HG03066 (cell line): Measurements from ENCODE around the gene MAML3.

ENCODE experiments used
- ATAC-seq: cut with Tn5 transposase; IDR thresholded peaks from one replicate; pipeline ENCODE4 v1.9.1; 2021; ENCODE audit warnings: low read depth; ENCODE audit not compliant: unreplicated experiment

The MAML3 gene

DNA sequence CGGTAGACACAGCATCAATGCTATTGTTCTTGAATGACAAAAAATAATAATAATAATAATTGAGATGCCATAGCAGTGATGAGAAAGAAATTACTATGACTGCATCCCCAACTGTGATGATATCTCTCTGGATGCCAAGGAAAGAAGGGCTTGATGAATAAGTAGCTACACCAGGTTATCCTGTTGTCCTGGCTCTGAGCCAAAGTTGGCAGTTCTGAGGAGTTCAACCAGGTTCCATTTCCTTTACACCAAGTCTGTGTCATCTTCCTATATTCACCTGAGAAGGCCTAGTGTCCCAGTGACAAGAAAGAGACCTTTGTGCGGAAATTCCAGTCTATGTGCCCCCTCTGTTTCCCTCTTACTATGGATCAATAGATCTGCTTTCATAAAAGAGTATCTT is 3.4 kb upstream of the MAML3 start:
- ATAC-seq: no peak

DNA sequence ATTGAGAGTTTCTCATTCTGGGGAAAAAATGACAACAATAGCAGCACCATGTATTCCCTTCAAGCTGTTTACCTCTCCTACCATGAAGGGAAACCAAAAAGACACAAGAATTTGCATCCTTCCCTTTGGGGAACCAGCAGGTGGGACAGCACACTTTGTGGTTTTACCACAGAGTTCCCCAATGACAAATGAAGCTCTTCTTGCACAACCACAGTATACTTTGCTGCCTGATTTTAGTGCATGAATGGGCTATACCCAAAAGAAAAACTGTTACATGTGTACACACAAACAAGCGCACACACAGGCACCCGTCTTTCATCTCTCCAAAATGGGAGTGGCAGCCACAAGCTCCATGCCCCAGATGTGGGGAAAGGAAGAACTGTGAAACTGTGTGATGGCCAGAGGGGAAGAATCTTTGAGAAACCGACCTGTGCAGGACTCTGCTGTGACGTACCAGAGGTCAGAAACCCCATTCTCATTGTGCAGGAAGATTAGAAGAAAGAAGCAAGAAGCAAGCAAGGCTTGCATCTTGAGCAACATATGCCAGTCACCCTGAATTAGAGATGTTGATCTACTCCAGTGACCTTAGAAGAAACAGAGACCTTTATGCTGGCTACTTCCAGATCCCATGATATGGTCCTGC is 2.7 kb upstream of the MAML3 start:
- peak; percentile 46 for ATAC-seq

DNA sequence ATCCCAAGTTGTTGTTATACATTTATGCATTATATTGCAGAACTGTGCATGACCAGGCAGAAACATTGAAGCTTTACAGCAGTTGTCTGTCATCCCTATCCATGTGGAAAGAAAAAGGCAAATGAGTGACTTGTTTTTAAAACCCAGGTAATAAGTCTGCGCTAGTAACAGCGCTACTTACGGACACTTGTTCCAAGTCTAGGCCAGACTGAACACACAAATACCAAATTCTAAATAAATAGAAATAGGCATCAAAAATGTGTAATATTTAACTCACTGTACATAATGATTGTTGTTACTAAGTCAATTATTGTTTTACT is 548 bp upstream of the MAML3 start:
- no peak for ATAC-seq

DNA sequence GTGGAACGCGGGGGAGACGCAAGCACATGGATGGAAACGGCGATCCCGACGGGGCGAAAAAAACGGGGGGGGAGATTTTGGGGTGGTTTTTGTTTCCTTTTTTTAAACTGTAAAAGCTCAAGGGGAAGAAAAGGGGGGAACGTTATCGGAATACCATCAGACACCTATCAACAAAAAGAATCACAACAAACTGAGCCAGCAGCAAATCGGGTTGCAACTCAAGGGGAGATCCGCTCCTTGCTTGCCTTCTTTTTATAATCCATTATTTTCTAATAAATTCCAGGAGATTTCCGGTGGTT is 616 bp downstream of the MAML3 start:
- ATAC-seq: no peak

DNA sequence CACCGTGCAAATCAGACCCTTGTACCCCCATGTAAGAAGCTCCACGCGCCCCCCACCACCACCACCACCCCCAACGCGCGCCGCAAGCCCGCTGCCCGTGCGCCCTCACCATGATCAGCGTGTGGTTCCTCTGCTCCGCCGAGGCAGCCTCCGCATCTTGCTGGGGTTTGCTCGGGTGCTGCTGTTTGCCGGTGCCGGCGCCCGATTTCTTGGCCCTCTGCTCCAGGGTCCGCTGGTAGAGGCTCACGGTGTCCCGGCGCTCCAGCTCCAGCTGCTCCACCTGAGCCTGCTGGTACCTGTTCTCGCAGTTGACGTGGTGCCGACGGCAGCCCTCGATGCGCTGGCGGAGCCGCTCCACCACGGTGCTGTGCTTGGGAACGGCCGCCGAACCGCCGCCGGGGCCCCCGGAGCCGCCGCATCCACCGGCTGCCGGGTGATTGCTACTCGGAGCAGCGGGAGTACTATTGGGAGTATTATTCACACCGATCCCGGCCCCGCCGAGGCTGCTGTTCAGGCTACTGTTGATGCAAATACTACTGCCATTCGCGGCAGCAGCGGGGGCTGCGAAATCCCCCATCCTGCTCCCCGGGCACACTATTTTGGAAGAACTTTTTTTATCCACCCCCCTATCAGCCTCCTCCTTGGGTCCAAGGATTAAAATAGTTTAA is 1.1 kb downstream of the MAML3 start:
- ATAC-seq: no peak

DNA sequence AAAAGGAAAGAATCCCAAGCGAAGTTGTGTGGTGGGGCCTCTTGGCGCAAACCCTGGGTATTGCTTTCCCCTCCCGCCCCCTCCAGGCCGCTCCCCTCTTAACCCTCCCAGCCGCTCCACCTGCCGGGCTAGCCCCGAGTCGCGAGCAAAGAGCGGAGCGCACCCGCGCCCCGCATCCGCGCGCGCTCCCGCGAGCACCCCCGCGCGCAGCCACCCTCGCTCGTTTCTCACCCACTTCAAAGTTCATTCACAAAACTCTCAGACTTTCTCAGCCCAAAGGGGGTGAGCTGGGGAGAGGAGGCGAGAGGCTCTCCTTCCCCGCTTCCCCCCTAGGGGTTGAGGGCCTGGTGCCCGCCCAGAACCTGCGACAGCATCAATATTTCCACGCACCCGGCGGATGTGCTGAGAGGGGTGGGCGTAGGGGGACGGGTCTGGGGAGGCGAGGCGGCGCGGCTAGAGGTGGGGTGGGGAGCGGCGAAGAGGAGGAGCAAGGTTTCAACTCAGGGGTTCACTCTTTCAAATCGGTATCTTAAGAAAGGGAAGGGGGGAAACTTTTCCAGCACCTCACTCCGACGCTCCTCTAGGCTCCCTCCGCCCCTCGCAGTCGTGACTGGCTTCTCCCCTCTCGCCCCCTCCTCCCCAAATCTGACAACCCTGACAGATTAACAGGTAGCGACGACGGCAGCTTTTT is 1.8 kb downstream of the MAML3 start:
- no peak for ATAC-seq

DNA sequence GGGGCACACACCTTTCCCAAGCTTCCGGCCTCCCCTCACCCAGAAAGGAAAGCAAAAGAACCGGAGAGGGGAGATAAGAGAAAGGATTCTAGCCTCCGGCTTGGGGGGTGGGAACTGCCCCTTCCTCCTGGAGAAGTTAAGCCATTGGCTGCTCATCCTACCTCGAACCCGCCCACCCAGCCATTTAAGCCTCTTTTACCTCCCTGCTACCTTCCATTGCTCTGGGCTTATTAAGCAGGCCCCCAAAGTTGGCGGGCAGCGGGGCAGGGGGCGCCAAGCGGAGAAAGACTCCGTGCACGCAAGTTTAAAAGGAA is 2.3 kb downstream of the MAML3 start:
- no peak for ATAC-seq

DNA sequence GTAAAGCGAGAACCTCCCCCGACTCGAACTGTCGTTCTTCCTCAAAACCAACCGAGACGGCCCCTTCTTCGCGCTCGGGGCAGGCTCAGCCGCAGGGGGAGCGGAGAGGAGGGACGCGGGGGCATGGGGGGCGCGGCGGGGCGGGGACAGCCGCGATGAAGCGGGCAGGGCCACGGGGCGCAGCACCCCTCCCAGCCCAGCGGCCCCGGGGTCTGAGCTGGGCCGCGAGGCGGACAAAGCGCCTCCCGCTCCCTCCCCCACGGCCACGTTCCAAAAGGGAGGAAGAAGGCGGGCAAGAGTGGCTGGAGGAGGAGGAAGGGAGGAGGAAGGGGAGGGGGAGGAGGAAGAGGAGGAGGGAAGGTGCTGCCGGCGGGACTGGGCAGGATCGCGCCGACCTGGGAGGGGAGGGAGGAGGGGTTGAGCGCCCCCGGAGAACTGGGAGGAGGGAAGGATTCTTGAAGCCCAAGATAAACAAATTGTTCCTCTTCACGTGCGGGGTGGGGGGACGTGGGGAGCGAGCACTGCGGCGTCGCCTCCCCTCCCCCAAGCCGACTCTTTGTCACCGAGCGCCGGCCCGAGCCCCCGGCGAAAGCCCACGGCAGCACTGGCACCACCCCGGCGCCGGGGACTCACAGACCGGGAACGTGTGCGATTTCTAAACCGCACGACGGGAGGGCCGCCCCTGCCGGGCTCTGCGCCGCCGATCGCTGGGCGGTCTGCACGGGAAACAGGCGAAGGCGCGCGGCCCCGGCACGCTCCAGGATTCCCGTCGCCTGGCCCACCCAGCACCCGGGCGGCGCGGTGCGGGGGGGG is 2.9 kb downstream of the MAML3 start:
- ATAC-seq: no peak

DNA sequence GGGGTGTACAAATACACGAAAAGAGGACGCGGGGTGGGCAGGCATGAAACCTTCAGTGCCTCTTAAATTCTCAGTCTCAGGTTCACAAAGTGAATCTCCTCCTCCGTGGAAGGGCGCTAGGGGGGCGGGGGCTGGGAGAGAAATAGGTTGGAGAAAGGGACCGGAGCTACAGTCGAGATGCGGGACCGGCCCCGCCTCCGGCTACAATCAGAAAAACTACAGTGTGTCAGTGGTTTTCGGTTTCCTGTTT is 3.4 kb downstream of the MAML3 start:
- ATAC-seq: peak; percentile 43

DNA sequence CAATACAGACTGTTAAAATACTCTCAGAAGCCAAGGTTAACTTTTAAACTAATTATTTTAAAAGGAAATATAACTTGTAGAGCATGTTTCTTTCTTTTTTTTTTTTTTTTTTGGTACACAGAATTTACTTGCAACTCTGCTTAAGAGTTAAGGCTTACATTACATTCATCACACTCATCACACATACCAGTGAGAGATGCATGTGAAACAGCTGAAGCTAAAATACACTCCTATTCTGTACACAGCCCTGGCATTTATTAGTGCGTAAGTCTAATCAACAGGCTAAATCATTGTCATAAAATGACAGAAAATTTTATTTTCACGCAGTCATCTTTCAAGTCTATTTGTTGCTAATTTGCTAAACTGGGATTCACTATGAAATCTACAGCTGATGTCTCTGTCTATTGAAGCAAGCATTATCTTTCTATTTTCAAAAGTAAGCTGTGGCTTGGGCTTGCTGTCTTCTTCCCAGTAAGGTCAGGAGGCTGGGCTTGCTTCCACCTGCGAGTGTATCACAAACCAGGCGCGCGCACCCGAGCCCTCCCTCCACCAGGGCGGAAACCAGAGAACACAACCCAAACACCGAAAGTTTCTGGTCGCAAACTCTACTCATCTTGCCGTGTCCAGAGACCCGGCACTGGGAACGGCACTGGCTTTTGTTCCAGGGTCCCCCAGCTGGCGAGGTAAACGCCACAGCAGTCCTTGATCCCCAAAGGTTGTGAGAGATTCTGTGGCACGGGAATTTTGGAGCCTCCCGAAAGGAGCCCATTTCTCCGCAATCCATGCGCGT is 3.9 kb downstream of the MAML3 start:
- no peak for ATAC-seq

DNA sequence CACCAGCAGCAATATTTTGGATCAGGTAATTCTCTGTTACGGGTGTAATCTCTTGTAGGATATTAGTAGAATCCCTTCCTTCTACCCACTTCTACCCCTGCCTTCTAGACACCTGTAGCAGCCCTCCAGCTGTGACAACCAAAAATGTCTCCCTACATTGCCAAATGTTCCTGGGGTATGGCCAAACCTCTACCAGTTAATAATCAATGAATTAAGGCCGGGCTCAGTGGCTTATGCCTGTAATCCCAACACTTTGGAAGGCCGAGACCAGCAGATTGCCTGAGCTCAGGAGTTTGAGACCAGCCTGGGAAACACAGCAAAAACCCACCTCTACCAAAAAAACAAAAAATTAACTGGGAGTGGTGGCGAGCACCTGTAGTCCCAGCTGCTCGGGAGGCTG is 9.9 kb downstream of the MAML3 start:
- ATAC-seq: no peak

DNA sequence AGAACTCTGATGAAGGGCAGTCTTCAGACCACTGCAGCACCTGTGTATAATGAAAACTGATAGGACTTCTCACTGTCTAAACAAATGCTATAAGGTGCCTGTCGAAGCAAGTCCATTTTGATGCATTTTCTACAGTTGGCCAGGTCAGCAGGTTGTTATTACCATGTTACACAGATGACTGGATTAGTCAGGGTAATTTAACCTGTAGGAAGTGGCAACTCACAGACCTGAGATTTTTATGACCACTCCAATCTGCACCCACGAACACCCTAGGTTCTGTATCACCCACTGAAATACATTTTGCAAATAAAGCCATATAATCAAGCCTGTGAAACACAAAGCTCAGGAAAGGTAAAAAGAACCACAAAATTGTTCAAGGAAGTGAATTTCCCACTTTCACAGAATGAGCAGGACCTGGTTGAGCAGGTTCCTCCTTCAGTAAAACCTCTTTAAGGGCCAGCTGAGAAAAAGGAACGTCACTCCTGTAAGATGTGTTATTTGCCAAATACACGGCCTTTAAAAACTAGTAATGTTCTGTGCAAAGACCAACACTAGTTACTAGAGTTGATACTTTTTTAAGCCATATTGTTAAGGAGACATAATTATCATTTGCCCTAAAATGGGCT is 12.7 kb downstream of the MAML3 start:
- no peak for ATAC-seq

DNA sequence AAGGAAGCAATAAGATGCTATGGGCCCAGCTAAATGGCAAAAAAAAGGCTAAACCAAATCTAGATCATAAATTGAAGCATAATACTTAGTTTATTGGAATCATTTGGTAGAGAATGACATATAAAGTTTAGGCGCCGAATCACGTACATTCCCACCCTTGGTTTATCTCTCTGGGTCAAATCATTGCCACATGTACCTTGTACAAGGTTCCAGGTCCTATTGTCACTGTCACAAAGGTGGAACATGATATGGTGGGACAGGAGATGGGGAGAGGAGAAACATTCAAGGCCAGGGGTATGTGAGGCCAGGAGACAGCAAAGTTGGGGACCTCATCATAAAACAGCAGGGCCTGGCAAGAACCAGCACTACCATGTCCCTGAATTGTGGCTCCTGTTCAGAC is 13.4 kb downstream of the MAML3 start:
- ATAC-seq: no peak

DNA sequence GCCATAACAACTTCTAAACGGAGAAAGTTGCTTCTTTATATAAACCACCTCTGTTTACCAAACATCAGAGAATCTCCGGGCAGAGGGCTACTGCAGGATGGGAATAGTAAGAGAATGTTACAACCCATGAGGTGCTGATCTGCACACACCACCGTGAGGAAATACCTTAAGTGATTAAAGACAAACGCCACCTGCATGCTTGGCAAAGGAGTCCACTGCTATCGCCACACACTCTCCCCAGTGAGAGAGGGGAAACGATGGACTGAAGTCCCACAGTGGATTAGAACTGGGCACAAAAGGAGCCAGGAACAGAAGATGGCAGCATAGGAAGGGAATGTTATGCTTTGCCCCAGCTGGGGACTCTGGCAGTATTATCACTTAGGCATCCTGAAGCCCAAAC is 15.6 kb downstream of the MAML3 start:
- no peak for ATAC-seq

DNA sequence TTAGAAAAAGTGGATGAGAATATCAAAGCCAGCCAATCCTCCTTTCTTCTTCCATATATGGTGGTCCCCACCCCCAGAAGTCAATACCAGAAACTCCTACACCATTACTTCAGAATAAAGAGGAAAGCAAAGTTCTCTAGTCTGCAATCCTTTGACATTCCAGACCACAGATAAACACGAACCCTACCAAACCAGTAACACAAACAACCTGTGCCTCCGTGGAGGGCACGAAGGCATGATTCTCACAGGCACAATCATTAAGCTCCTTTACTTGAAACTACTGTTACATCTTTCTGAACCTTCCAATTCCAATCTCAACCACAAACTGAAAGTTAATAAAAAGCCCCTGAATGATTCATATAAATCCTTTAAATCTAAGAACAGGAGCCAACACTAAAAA is 16.3 kb downstream of the MAML3 start:
- ATAC-seq: no peak

DNA sequence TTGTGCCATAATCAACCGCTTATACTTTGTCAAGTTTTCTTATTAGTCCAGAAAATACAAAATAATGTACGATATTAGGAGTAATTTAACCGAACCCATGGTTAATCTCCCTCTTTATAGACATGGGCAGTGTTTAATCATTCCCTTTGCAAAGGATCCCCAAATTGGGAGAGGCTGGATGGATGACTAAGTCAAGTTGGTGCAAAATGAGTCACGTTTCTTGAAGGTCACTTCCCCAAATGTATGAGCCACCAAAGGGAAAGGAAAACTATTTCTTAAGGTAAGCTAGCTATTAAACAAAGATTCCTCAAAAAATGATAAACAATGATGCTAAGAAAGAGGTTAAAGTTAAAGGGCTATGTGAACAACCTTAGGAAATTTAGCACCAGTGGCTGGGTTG is 17.5 kb downstream of the MAML3 start:
- ATAC-seq: no peak

DNA sequence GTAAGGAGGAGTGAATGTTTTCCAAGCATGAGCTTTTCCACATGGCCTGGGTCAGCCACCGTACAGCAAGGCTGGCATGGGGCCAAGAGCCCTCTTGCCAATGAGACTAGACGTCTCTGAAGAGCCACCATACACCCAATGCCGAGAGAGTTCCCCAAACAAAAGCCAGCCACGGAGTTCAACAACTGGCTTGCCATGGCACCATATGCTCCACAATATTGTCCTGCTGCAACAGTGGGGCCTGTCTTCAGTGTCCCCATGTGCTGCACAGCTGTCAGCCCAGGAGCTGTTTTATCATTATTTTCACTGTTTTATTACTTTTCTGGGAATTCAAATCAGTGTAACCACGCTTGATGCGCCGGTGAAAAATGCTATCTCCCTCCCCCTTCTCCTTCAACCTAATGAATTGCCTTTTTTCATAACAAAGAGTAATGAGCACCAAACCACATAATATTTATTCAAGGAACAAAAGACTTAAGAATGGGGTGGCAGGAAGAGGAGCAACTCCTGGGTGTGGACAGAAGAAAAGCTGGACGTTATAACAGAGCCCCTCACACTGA is 18.4 kb downstream of the MAML3 start:
- no peak for ATAC-seq

DNA sequence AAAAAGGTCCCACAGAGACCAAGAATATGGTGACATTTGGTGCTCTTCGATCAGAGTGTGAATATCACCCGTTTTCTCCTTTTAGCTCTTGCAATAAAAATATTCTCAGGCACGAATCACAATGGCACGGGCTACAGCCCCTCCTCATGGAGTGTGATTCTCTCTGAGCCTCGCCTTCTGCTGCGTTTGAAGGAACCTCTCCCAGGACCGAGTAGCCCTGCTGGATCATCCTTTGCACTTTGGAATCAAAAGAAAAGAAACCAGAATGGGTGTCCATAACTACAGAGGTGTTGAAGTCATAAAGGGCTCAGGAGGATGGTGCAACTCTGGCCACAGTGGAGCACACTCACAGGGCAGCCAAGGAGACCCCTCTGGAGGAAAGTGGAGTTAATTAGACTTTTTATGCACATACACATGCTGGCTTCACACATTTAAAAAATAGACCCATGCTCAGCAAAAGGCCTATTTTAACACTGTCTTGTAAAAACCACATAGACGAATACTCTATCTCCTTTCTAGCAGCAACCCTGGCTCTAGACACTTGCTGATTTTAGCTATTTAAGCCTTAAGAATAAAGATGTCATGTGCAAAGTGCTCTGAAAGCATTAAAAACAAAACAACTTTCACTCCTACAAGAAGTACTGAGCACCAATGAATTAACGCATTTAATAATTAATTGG is 19.1 kb downstream of the MAML3 start:
- no peak for ATAC-seq

DNA sequence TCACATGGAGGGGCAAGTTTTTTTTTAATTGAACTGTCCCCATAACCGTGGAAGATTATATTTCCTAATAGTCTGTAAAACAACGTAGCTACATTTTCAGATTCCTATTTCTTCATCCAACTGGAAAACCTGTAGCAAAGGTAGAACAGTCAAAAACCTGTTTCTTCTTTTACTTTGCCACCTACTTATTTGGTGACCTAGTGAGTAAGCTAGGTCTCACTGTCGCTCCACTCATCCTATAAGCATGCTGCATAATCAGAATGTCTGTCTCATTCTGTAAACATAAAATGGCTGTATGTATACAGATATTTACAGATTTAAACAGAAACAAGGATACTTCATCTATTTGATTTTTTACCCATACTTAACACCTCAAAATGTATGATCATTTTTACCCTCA is 20.4 kb downstream of the MAML3 start:
- ATAC-seq: no peak

DNA sequence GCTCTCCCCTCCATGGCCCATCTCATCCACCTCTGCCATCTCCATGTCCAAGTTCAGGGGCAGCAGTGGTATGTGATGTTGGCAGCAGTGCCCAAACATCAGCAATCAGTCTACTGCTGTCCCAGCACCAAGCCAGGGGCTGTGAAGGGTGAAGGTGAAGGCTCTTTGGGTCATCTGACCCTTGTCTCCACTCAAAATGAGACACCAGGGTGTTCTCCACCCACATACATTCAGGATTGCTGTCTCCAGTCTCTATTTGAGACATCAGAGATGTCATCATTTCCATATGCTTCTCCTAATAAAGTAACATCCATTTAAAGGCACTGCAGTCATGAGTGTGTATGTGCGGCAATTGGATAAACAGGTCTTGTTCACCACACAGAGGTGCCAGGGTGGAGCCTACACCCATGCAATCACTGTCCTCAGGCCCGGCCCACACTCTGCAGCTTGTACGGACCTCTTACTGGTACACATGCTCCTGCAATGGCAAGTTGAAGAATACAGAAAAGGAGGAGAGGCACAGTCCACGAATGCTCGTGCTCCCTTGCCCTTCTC is 22.2 kb downstream of the MAML3 start:
- no peak for ATAC-seq
